Stimulated activated CD4-positive, alpha-beta T cell treated with anti-CD3 and anti-CD28 coated beads, Interleukin-15, amount 100 ng/mL, for 24 hours (primary cell): ENCODE measurements around the gene GBF1.
"Not testable (repeated sequence)": the region's sequence is repeated elsewhere in the genome, so short reads cannot be mapped to it uniquely, and the experiment has no call there.

Source experiments
- DNase-seq: peaks from one replicate; pipeline ENCODE4 v3.0.0-alpha.2; 2020

The GBF1 gene

GRCh38 chr10:102245082-102245931 is at the start of gene GBF1:
Gene GBF1 (plus strand): TSS chr10:102245532. CDS start chr10:102258939, 13,407 bp downstream.
- DNase-seq, result peak; percentile 91

GRCh38 chr10:102196893-102197292 is 48.4 kb upstream of the GBF1 start:
- DNase-seq, result peak; percentile 34

GRCh38 chr10:102198027-102198426 is 47.3 kb upstream of the GBF1 start:
- no peak for DNase-seq

- no peak for DNase-seq
Measured at GRCh38 chr10:102200751-102201640, 44.3 kb upstream of the GBF1 start.

GRCh38 chr10:102202386-102202785 is 42.9 kb upstream of the GBF1 start:
- DNase-seq, result no peak

- no peak for DNase-seq
Measured at GRCh38 chr10:102208311-102209035, 36.9 kb upstream of the GBF1 start.

GRCh38 chr10:102211615-102212299 is 33.6 kb upstream of the GBF1 start:
- DNase-seq, result no peak

GRCh38 chr10:102213599-102213998 is 31.7 kb upstream of the GBF1 start:
- DNase-seq, result not testable (repeated sequence)

- DNase-seq, result no peak
Measured at GRCh38 chr10:102219370-102219769, 26.0 kb upstream of the GBF1 start.

- no peak for DNase-seq
Measured at GRCh38 chr10:102220612-102221011, 24.7 kb upstream of the GBF1 start.

GRCh38 chr10:102222797-102223196 is 22.5 kb upstream of the GBF1 start:
- no peak for DNase-seq

GRCh38 chr10:102225646-102226541 is 19.4 kb upstream of the GBF1 start, which contains the start of gene ELOVL3:
Gene ELOVL3 (plus strand): TSS chr10:102226299. CDS start chr10:102226549, 250 bp downstream.
- DNase-seq, result peak; percentile 92

- DNase-seq, result no peak
Measured at GRCh38 chr10:102226542-102226870, 18.8 kb upstream of the GBF1 start.

GRCh38 chr10:102227050-102227449 is 18.3 kb upstream of the GBF1 start:
- DNase-seq, result no peak

- peak; percentile 91 for DNase-seq
Measured at GRCh38 chr10:102229810-102230263, 15.5 kb upstream of the GBF1 start.

GRCh38 chr10:102230264-102230860 is 15.0 kb upstream of the GBF1 start:
- DNase-seq, result peak; percentile 62

GRCh38 chr10:102230861-102231356 is 14.4 kb upstream of the GBF1 start:
- peak; percentile 70 for DNase-seq

GRCh38 chr10:102231357-102232318 is 13.7 kb upstream of the GBF1 start:
- DNase-seq, result peak; percentile 84

GRCh38 chr10:102233997-102234396 is 11.3 kb upstream of the GBF1 start:
- no peak for DNase-seq
